ENCODE results near the gene IRF6.
A peak's percentile ranks its signal among the peaks of the same experiment; 100 is the strongest.

IRF6 gene

DNA sequence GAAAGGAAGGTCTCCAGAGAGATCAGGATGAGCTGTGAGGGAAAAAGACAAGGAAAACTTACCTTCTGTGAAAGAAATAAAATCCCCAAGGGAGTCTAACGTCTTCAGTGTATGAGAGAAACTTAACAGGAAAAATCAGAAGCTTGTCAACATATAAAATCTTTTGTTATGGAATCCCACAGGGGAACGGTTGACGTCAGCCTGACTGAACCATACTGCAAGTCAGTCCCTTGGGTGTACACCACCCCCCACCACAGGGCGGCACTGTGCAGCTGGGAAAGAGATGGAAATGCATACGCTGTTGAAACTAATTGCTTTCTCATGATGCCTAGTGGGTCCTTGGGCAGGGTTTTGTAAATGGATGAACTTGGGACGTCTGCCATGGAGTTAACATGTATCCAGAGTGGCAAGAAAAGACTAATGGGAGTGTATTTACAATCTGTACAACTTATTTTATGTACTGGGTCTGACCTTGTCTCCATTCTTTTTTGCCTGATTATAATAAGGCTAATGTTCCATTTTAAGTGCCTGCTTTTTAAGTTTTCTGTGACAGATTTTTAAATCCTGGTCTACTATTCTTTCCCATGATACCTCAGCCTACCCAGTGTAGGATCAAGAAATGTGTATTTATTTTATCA, 44.5 kb upstream of the IRF6 start:
- peak; percentile 98 for ATAC-seq
- TF ChIP-seq, protein P1, sequence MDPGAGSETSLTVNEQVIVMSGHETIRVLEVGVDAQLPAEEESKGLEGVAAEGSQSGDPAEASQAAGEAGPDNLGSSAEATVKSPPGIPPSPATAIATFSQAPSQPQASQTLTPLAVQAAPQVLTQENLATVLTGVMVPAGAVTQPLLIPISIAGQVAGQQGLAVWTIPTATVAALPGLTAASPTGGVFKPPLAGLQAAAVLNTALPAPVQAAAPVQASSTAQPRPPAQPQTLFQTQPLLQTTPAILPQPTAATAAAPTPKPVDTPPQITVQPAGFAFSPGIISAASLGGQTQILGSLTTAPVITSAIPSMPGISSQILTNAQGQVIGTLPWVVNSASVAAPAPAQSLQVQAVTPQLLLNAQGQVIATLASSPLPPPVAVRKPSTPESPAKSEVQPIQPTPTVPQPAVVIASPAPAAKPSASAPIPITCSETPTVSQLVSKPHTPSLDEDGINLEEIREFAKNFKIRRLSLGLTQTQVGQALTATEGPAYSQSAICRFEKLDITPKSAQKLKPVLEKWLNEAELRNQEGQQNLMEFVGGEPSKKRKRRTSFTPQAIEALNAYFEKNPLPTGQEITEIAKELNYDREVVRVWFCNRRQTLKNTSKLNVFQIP (CRISPR knock-in tag; IDR thresholded peaks at IDR 0.05; ENCODE audit: borderline replicate concordance, low read depth), result no peak
- TF ChIP-seq, protein P2, sequence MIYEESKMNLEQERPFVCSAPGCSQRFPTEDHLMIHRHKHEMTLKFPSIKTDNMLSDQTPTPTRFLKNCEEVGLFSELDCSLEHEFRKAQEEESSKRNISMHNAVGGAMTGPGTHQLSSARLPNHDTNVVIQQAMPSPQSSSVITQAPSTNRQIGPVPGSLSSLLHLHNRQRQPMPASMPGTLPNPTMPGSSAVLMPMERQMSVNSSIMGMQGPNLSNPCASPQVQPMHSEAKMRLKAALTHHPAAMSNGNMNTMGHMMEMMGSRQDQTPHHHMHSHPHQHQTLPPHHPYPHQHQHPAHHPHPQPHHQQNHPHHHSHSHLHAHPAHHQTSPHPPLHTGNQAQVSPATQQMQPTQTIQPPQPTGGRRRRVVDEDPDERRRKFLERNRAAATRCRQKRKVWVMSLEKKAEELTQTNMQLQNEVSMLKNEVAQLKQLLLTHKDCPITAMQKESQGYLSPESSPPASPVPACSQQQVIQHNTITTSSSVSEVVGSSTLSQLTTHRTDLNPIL (CRISPR knock-in tag; IDR thresholded peaks at IDR 0.05; ENCODE audit: low read depth), result no peak
- no peak for TF ChIP-seq OSR1 (CRISPR knock-in tag; IDR thresholded peaks at IDR 0.05)
- TF ChIP-seq RARB (CRISPR knock-in tag; IDR thresholded peaks at IDR 0.05), result no peak
- no peak for TF ChIP-seq CSDC2 (CRISPR knock-in tag; IDR thresholded peaks at IDR 0.05)
- TF ChIP-seq ESRRG (CRISPR knock-in tag; IDR thresholded peaks at IDR 0.05), result no peak
- no peak for TF ChIP-seq BACH2 (CRISPR knock-in tag; IDR thresholded peaks at IDR 0.05; ENCODE audit: borderline replicate concordance)
- no peak for TF ChIP-seq PPARA (CRISPR knock-in tag; IDR thresholded peaks at IDR 0.05; ENCODE audit: borderline replicate concordance)
- TF ChIP-seq GLIS3 (CRISPR knock-in tag; IDR thresholded peaks at IDR 0.05), result no peak
- TF ChIP-seq TOX (CRISPR knock-in tag; IDR thresholded peaks at IDR 0.05; ENCODE audit: borderline replicate concordance), result no peak
- TF ChIP-seq ZFP30 (CRISPR knock-in tag; IDR thresholded peaks at IDR 0.05), result no peak
- no peak for TF ChIP-seq ZNF565 (CRISPR knock-in tag; conservative IDR thresholded peaks at IDR 0.05; ENCODE audit: low read depth)
- TF ChIP-seq TCF4 (CRISPR knock-in tag; IDR thresholded peaks at IDR 0.05; ENCODE audit: borderline replicate concordance), result no peak
- TF ChIP-seq, protein P3, sequence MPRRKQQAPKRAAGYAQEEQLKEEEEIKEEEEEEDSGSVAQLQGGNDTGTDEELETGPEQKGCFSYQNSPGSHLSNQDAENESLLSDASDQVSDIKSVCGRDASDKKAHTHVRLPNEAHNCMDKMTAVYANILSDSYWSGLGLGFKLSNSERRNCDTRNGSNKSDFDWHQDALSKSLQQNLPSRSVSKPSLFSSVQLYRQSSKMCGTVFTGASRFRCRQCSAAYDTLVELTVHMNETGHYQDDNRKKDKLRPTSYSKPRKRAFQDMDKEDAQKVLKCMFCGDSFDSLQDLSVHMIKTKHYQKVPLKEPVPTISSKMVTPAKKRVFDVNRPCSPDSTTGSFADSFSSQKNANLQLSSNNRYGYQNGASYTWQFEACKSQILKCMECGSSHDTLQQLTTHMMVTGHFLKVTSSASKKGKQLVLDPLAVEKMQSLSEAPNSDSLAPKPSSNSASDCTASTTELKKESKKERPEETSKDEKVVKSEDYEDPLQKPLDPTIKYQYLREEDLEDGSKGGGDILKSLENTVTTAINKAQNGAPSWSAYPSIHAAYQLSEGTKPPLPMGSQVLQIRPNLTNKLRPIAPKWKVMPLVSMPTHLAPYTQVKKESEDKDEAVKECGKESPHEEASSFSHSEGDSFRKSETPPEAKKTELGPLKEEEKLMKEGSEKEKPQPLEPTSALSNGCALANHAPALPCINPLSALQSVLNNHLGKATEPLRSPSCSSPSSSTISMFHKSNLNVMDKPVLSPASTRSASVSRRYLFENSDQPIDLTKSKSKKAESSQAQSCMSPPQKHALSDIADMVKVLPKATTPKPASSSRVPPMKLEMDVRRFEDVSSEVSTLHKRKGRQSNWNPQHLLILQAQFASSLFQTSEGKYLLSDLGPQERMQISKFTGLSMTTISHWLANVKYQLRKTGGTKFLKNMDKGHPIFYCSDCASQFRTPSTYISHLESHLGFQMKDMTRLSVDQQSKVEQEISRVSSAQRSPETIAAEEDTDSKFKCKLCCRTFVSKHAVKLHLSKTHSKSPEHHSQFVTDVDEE (CRISPR knock-in tag; IDR thresholded peaks at IDR 0.05), result no peak
- TF ChIP-seq ISL1 (CRISPR knock-in tag; IDR thresholded peaks at IDR 0.05), result no peak
- TF ChIP-seq, protein P4, sequence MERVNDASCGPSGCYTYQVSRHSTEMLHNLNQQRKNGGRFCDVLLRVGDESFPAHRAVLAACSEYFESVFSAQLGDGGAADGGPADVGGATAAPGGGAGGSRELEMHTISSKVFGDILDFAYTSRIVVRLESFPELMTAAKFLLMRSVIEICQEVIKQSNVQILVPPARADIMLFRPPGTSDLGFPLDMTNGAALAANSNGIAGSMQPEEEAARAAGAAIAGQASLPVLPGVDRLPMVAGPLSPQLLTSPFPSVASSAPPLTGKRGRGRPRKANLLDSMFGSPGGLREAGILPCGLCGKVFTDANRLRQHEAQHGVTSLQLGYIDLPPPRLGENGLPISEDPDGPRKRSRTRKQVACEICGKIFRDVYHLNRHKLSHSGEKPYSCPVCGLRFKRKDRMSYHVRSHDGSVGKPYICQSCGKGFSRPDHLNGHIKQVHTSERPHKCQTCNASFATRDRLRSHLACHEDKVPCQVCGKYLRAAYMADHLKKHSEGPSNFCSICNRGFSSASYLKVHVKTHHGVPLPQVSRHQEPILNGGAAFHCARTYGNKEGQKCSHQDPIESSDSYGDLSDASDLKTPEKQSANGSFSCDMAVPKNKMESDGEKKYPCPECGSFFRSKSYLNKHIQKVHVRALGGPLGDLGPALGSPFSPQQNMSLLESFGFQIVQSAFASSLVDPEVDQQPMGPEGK (CRISPR knock-in tag; IDR thresholded peaks at IDR 0.05; ENCODE audit: borderline replicate concordance), result no peak
- no peak for TF ChIP-seq SNAI2 (CRISPR knock-in tag; IDR thresholded peaks at IDR 0.05)
- TF ChIP-seq, protein P5, sequence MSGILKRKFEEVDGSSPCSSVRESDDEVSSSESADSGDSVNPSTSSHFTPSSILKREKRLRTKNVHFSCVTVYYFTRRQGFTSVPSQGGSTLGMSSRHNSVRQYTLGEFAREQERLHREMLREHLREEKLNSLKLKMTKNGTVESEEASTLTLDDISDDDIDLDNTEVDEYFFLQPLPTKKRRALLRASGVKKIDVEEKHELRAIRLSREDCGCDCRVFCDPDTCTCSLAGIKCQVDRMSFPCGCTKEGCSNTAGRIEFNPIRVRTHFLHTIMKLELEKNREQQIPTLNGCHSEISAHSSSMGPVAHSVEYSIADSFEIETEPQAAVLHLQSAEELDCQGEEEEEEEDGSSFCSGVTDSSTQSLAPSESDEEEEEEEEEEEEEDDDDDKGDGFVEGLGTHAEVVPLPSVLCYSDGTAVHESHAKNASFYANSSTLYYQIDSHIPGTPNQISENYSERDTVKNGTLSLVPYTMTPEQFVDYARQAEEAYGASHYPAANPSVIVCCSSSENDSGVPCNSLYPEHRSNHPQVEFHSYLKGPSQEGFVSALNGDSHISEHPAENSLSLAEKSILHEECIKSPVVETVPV (CRISPR knock-in tag; IDR thresholded peaks at IDR 0.05), result no peak

DNA sequence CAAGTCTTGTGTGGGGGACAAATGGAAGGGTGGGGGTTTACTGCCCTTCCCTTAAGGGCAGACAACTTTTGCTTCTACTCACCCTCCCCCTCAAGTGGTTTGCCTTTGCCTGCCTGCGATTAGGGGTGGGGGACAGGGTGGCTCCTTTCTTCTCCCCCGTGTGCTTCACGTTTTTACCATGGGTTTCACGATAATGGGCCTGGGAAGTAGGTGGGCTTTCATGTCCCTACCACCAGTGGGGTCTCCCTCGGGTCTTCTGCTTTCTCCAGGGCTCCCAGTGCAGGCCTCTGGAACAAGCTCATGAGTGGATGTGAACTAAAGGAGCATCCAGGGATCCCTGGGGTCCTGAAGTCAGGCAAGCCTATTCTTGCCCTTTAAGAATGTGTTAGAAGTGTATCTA, 43.4 kb upstream of the IRF6 start:
- TF ChIP-seq, protein P4 (CRISPR knock-in tag; IDR thresholded peaks at IDR 0.05; ENCODE audit: borderline replicate concordance), result no peak
- ATAC-seq, result no peak

DNA sequence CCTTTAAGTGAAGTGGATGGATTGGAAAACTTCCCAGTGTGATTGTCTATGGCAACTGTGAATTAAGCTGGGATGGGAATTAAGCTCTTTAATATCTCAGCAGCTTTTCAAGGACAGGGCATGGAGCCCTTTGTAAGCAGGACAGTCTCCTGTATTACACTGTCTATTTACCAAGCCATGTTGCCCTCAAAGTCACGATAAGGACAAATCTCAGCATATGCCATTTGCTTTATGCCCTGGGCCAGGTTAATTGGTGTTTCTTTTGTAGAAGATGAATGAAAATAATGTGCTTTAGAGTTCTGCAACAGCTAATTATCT, 39.4 kb upstream of the IRF6 start:
- ATAC-seq, result no peak
- TF ChIP-seq, protein P4 (CRISPR knock-in tag; IDR thresholded peaks at IDR 0.05; ENCODE audit: borderline replicate concordance), result no peak
- TF ChIP-seq ZC3H10 (CRISPR knock-in tag; IDR thresholded peaks at IDR 0.05) (no peak), CSDC2 (CRISPR knock-in tag; IDR thresholded peaks at IDR 0.05) (no peak), PPARA (CRISPR knock-in tag; IDR thresholded peaks at IDR 0.05; ENCODE audit: borderline replicate concordance) (no peak), ZNF565 (CRISPR knock-in tag; conservative IDR thresholded peaks at IDR 0.05; ENCODE audit: low read depth) (no peak), BACH2 (CRISPR knock-in tag; IDR thresholded peaks at IDR 0.05; ENCODE audit: borderline replicate concordance) (no peak), ZFP30 (CRISPR knock-in tag; IDR thresholded peaks at IDR 0.05) (no peak), TOX (CRISPR knock-in tag; IDR thresholded peaks at IDR 0.05; ENCODE audit: borderline replicate concordance) (no peak), ESRRG (CRISPR knock-in tag; IDR thresholded peaks at IDR 0.05) (no peak), ARNTL (CRISPR knock-in tag; IDR thresholded peaks at IDR 0.05; ENCODE audit: borderline replicate concordance, low read depth) (no peak)
- TF ChIP-seq, protein P5 (CRISPR knock-in tag; IDR thresholded peaks at IDR 0.05), result no peak

Data from SK-N-SH treated with all-trans-retinoic acid at 6 μM for 48 hours (cell line).